ENCODE measurements around the gene TCF7L2. TPM values are rescaled to one million over a fixed set of nuclear protein-coding genes. Genes with fewer than 3 reads are reported as not detected.

Gene TCF7L2
- polyA plus RNA-seq, 1 donor from 2014 or later: 1.7 TPM

- Histone ChIP-seq H3K36me3 (ENCODE audit: insufficient read depth, low read length) (no peaks in the 10 kb centered on the region), H3K27me3 (ENCODE audit: insufficient read depth, low read depth, low read length) (no peaks in the 10 kb centered on the region), H3K4me3 (ENCODE audit: low read length) (no peak overlapping the region), H3F3A (ENCODE audit: insufficient read depth, low read length, poor library complexity, severe bottlenecking) (no peaks in the 10 kb centered on the region), H3K9ac (ENCODE audit: low read length) (no peak overlapping the region), H3K9me3 (ENCODE audit: low read length) (no peaks in the 10 kb centered on the region), H3K79me2 (replicated peaks; ENCODE audit: insufficient read depth, low read length) (peaks cover 55% of the 10 kb centered on the region), H3K27ac (ENCODE audit: low read length) (no peak overlapping the region), H3K4me2 (ENCODE audit: low read length) (no peak overlapping the region), H2AFZ (ENCODE audit: low read depth, low read length) (no peak overlapping the region), H3K9me2 (ENCODE audit: insufficient read depth, low read length) (no peaks in the 10 kb centered on the region), H4K20me1 (ENCODE audit: insufficient read depth) (no peaks in the 10 kb centered on the region)
- TF ChIP-seq TAF1 (IDR thresholded peaks at IDR 0.05; ENCODE audit: low read depth) (no peak), SMC3 (conservative IDR thresholded peaks at IDR 0.05; ENCODE audit: poor library complexity) (no peak), EP300 (conservative IDR thresholded peaks at IDR 0.05; ENCODE audit: poor library complexity, severe bottlenecking) (no peak), CTCF (IDR thresholded peaks at IDR 0.05; ENCODE audit: poor library complexity, severe bottlenecking) (no peak), REST (IDR thresholded peaks at IDR 0.05; ENCODE audit: borderline replicate concordance) (no peak), MXI1 (conservative IDR thresholded peaks at IDR 0.05; ENCODE audit: poor library complexity, severe bottlenecking) (no peak), EZH2 (IDR thresholded peaks at IDR 0.05; ENCODE audit: borderline replicate concordance, insufficient read depth, low read length, poor library complexity, severe bottlenecking) (no peak), POLR2AphosphoS5 (IDR thresholded peaks at IDR 0.05) (no peak), RAD21 (conservative IDR thresholded peaks at IDR 0.05) (no peak)
Observed at GRCh38 chr10:112966194-112966855, 16.3 kb downstream of the TCF7L2 start.

GRCh38 chr10:112967200-112967599, 17.2 kb downstream of the TCF7L2 start:
- Histone ChIP-seq H3K27ac (ENCODE audit: low read length) (no peak overlapping the region), H3K79me2 (replicated peaks; ENCODE audit: insufficient read depth, low read length) (peaks cover 48% of the 10 kb centered on the region), H4K20me1 (ENCODE audit: insufficient read depth) (no peaks in the 10 kb centered on the region), H3K4me3 (ENCODE audit: low read length) (no peak overlapping the region), H3K9me3 (ENCODE audit: low read length) (no peaks in the 10 kb centered on the region), H3K36me3 (ENCODE audit: insufficient read depth, low read length) (no peaks in the 10 kb centered on the region), H3K9ac (ENCODE audit: low read length) (no peak overlapping the region), H3K9me2 (ENCODE audit: insufficient read depth, low read length) (no peaks in the 10 kb centered on the region), H3F3A (ENCODE audit: insufficient read depth, low read length, poor library complexity, severe bottlenecking) (no peaks in the 10 kb centered on the region), H3K4me2 (ENCODE audit: low read length) (no peak overlapping the region), H3K27me3 (ENCODE audit: insufficient read depth, low read depth, low read length) (no peaks in the 10 kb centered on the region), H2AFZ (ENCODE audit: low read depth, low read length) (no peak overlapping the region)
- TF ChIP-seq RAD21 (conservative IDR thresholded peaks at IDR 0.05) (no peak), SMC3 (conservative IDR thresholded peaks at IDR 0.05; ENCODE audit: poor library complexity) (no peak), CTCF (IDR thresholded peaks at IDR 0.05; ENCODE audit: poor library complexity, severe bottlenecking) (no peak), EZH2 (IDR thresholded peaks at IDR 0.05; ENCODE audit: borderline replicate concordance, insufficient read depth, low read length, poor library complexity, severe bottlenecking) (no peak), POLR2AphosphoS5 (IDR thresholded peaks at IDR 0.05) (no peak), MXI1 (conservative IDR thresholded peaks at IDR 0.05; ENCODE audit: poor library complexity, severe bottlenecking) (no peak), TAF1 (IDR thresholded peaks at IDR 0.05; ENCODE audit: low read depth) (no peak), REST (IDR thresholded peaks at IDR 0.05; ENCODE audit: borderline replicate concordance) (no peak)
